HG03460 (cell line): ENCODE results near the gene GNPTAB.

Experiments
- ATAC-seq: cut with Tn5 transposase; IDR thresholded peaks from one replicate; pipeline ENCODE4 v1.9.1; 2021; ENCODE audit not compliant: unreplicated experiment

GNPTAB gene

DNA sequence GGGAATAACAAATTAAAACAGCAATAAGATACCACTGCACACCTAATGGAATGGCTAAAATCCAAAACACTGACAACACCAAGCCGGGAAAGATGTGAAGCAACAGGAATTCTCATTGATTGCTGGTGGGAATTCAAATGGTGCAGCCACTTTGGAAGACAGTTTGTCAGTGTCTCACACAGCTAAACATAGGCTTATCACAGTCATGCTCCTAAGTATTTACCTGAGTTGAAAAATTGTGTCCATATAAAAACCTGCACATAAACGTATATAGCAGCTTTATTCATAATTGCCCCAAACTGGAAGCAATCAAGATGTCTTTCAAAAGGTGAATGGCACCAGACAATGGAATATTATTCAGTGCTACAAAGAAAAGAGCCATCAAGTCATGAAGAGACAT is 21.6 kb downstream of the GNPTAB start:
- no peak for ATAC-seq

DNA sequence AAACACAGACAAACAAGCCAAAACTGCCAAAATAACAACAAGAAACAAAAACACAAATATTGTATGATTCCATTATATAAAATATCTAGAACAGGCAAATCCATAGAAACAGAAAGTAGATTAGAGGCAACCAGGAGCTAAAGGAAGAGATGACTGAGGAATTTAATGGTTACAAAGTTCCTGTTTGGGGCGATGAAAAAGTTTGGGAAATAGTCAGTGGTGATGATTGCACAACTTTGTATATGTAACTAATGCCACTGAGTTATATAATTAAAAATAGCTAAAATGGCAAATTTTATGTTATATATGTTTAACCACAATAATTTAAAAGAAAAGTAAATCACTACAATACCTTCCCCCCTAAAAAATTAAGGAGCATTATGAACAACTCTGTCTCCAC is 24.5 kb downstream of the GNPTAB start:
- ATAC-seq: no peak

DNA sequence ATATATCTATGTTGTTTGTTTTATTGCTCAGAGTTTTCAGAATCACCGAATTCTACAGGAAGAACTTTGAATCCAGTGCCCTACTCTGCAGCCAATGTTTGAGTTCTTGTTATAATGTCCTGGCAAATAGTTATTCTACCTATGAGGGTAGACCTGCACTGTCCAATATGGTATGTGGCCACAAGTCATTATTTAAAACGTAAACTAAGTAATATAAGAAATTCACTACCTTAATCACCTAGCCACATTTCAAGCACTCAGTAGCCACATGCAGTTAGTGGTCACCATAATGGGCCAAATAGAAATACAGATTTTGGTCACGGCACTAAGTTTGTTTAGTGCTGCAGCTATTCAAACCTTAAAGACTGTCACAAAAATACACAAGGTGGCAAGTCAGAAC is 26.4 kb downstream of the GNPTAB start:
- no peak for ATAC-seq

DNA sequence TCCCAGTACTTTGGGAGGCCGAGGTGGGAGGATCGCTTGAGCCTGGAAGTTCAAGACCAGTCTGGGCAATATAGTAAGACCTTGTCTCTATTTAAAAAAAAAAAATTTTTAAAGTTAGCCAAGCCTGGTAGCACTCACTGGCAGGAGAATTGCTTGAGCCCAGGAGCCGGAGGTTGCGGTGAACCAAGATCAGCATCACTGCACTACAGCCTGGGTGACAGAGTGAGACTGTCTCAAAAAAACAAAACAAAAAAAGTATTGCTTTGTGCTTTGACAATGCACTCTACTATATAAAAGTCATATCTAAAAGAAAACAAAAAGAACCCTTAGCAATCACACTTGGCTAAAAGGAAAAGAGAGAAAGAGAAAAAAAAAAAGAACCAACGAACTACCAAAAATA is 26.8 kb downstream of the GNPTAB start:
- no peak for ATAC-seq

DNA sequence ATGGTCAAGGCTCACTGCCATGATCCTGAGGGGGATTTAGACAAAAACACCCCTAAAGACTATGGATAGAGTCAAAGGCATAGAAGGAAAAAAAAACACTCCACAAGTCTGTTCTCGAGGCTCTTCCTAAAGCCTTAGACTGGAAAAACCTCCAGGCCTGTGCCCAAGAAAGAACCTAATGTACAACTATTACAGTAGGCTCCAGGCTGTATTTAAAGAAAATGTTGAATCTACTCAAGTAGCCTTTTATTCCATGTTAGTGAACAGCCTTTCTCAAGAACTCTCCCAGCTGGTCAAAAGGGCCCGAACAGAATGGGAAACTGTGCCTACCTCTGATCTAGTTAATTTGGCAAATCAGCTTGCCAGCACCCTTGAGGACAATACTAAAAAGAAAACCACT is 28.3 kb downstream of the GNPTAB start:
- no peak for ATAC-seq

DNA sequence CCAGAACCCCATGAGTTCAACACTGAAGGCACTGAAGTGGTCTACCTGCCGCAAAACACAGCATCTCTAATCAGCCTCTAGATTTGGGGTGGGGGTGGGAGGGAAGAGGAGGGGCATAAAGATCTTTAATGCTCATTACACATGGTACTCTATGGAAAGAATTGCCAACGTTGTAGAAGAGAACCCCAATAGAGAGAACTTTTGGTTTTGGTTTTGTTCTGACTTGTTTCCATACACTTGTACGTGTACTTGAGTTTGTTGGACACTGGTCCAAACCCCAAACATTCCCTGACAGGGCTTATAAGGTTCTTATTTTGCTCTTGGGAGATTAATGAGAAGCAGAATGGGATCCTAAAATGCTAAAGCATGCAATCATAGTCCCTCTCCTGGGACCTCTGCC is 31.0 kb downstream of the GNPTAB start:
- no peak for ATAC-seq

DNA sequence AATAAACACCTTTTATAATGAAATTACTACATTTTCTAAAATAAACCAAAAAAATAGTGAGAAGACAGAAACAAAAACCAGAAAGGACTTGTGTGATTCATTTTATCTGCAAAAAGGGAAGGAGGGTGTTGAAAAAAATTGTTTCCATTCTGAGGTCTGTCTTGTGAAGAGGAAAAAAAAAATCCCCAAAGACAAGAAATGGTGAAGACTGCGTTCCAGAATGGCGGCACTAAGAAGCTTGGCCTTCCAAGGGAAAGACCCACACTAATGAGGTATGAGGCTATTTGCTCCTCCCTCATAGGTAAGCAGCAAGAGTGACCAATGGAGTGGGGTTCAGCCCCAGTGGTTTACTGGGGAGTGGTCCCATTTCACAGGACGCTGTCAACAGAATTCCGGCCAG is 35.0 kb downstream of the GNPTAB start:
- no peak for ATAC-seq

DNA sequence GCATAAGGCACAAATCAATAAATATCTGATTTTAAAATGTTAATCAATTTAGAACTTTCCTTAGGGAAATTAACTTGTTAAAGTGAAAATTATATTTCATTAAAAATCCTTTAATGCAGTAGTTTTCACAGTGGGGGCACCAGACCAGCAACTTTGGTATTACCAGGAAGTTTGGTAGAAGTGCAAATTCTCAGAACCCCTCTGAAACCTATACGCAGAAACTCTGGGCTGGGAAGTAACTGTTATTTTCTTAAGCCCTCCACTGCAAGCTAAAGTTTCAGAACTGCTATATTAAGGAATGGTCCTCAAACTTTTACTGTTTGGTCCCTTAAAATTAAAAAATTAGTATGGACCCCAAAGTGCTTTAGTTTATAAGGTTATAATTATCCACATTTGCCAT is 35.7 kb downstream of the GNPTAB start:
- no peak for ATAC-seq

DNA sequence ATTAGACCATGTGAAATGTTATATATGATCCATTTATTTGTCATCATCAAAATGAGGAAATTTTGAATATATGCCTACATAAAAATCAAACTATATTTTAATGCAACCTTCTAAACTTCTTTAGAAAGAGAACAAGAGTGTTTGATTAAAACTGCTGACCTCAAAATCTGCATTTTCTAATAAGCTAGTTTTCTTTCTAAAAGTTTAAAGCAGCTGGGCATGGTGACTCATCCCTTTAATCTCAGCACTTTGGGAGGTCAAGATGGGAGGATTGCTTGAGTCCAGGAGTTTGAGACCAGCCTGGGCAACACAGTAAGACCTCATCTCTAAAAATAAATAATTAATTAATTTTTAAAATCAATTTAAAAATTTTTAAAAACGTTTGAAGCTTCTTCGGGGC is 36.2 kb downstream of the GNPTAB start:
- ATAC-seq: no peak

DNA sequence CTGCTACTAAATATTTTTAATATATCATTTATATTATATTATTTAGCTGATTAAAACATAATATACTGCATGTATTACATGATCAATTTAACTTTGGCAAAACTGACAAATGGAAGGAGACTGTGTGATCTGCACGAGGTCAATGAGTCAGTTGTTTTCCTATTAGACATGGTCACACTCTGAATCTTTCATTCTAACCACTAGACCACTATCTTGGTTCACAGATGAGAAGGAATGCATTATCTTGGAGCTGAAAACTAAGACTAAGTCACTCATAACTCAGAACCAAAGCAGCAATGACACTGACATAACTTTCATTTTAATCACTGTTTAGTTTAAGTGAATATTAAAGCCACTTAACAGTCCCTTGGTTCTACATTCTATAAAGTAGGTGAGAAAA is 37.4 kb downstream of the GNPTAB start:
- peak; percentile 66 for ATAC-seq

DNA sequence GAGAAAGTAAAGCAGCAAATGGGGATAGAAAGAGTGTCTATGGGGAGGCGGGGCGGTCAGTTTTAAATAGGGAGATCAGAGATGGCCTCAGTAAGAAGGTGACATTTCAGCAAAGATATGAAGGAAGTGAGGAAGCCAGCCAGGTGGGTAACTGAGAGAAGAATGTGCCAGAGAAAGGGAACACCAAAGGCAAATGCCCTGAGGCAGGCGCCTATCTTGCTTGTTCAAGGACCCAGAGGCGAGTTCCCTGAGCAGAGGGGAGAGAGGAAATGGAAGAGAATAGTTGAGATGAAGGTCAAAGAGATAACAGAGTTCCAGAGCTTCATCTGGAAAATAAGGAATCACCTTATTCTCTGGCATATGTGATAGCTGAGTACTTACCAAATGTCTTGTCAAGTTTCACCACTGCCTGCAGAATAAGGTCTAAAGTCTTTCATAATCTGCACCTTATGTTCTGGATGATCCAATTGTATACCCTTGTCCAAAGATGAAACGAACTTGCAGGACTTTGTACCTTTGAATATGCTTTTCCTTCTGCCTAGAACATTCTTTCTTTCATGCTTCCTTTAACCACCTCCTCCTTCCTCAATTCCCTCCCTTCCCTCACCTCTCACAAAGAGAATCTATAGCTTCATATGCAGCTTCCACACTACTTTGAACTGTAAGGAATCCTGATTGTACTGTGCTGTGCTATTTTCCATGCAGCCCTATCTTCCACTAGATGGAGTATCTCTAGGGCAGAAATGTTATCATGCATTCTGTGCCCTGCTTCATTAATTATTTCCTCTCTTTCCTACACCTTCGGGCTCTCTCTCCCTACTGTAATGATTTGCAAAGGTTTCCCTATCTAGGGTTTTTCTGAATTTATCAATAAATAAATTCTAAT is 38.5 kb downstream of the GNPTAB start:
- no peak for ATAC-seq

DNA sequence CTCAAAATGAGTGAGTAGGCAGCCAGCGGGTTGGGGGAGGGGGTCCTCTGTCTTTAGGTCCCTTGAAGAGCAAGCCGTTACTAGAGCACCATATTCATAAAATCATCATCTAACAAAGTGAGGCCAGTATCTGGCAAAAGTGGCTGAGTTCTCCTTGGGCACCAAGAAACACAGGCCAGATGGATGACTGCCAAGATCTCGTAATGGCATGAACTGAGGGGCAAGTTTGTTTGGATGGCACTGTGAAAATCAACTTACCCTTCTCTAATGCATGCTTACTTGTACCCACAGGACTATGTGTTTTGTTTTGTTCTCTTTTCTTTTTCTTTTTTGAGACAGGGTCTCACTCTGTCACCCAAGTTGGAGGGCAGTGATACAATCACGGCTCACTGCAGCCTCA is 41.6 kb downstream of the GNPTAB start:
- no peak for ATAC-seq

DNA sequence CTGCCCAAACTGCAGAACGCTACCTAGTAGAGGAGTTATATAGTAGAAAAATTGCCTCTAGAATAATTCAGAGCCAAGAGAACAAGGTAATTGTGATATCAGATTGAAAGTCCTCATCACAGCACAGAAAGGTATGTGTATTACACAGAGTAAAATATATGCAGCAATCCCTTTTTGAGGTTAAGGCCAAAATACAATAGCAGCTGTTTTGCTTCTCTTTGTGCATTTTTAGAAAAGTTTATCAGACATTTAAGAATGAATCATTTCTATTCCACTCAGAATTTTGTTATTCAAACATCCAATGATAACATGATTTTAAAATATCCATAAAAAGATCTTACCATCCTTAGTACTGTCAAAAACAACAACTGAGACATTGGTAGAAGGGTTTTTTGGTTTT is 45.1 kb downstream of the GNPTAB start:
- no peak for ATAC-seq

DNA sequence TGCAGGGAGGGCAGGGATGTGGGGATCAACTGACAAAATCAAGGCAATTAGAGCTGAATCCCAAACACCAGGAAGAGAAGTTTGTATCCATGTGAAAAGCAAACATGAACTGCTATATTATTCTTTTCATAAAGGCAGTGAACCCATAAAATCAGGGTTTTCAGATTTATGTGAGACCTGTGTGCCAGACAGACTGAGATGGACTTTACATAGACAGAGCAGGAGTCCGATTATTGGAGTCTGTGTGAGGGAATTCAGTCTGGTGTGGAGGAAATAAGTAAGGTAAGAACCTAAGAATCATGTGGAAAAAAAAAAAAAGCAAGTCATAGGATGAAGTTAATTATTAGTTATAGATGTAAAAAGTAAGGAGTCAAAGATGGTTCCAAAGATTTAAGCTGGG is 46.4 kb downstream of the GNPTAB start:
- no peak for ATAC-seq

DNA sequence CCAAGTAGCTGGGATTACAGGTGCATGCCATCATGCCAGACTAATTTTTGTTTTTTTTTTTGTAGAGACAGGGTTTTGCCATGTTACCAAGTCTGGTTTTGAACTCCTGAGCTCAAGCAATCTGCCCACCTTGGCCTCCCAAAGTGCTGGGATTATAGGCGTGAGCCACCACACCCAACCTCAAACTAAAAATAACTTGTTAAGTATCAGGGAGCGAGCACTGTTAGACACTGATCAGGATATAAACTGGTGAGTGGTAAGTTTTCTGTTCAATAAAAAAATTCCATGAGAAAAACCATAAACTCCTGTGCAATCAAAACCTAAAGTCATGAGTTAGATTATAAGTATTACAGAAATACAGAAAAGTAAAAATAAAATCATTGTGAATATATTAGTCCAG is 46.9 kb downstream of the GNPTAB start:
- no peak for ATAC-seq

DNA sequence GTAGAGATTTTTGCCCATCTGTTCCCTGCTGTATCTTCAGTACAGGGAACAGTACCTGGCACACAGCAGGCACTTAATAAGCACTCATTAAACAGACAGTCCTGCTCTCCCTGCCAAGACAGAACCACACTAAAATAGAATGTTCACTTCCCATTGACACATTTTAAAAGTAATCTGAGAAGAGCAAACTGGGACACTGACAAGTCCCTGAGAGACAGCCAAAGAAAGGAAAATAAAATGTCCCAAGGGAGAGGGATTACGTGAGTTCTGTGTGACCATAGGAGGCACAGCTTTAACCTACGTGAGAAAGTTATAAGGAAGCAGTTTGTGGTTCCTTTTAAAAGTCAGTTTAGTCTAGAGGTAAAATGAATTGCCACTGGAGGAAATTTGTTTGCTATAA is 47.6 kb downstream of the GNPTAB start:
- ATAC-seq: no peak

DNA sequence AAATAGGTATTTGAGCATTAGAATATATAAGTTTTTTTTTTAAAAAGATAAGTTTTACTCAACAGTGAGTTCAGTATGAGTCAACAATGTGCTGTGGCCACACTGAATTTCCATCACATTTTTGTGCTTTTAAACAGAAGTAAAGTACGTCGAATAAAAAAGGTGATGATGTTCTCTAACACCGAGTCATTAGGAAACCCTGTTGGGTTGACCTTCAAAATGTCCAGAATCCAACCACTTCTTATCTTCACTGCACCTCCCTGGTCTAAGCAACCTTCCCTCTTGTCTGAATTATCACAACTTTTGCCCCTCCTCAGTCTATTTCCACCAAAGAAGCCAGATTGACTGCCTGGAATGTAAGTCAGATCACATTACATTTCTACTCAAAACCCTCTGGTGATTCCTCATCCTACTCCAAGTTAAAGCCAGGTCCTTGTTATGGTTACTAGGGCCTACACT is 48.5 kb downstream of the GNPTAB start:
- ATAC-seq: no peak

DNA sequence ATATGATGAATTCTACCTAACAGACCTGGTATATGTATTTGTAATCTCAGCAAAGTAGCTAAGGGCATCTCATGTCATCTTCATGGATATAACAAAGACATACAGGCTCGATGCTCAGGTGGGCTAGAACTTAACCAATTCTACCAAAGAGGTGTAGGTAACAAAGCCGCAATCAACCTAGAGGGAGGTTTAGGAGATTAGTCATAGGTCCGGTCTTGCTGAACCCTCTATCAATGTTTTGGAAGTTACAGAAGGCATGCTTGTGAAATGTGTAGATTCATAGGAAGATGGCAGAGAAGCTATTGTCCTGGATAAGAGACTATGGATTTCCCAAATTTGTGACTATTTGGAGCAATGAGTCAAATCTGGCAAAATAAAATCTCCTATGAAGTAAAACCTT is 48.9 kb downstream of the GNPTAB start:
- no peak for ATAC-seq

DNA sequence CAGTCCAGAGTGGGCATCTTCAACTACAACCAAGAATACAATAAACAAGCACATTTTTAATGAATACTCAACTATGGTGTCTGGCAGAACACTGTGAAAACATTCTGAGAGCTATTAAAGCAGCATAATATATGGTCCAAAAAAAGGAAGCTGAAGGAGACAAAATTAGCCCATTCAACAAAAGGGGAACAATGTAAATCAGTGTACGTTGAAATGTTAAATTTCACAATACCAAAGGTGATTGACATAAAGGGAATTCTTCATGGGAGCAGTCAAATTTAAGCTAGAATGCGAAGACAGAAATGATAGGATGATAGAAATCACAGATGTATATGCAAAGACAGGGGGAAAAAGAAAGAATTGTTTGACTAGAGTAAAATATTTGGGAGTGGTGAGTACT is 50.2 kb downstream of the GNPTAB start:
- ATAC-seq: no peak

DNA sequence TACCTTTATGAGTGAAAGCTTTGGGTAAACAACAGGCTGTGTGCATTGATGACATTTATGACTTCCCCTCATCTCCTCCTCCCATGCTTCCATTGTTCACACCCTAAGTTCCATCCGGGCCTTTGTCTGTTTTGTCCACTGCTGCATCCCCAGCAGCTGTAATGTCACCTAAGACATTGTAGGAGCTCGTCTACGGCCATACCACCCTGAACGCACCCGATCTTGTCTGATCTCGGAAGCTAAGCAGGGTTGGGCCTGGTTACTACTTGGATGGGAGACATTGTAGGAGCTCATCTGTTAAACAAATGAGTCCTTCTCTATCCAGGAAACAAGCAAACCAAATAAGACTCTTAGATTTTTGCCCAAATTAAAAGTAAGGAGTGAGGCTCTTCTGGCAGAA is 51.1 kb downstream of the GNPTAB start:
- no peak for ATAC-seq

DNA sequence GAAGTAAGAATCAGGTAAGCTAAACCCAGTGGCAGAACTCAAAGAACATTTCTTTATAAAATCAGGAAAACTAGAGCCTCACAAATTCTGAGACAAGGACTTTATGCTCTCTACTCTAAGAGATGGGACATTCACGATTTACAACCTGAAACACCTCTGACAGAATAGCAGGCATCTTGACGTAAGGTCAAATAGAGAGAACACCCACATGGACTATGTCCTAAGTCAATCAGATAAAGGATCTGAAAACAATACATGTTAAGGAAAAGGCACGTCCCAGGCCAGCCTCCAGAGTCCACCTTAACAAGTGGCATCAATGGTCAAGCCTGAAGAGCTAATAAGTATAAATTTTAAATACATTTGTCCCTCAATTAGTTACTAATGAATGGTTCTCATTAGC is 51.6 kb downstream of the GNPTAB start:
- no peak for ATAC-seq

DNA sequence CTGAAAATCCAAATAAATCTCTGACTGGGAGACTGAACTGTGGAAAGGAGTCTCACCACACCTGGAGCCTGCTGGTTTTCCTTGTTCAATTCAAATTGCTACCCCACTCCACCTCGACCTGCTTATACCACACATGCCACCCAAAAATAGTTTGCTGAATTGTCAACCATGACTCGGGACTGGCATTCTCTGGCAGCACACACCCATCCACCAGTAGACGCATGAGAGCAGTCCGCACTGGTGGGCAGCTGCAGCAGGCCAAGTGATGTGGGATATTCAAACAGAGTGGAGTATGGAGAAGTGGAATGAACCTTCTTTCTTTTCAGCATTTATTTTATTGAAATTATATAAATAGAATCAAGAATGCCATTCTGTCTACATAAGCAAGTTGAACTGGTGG is 52.8 kb downstream of the GNPTAB start:
- ATAC-seq: no peak

DNA sequence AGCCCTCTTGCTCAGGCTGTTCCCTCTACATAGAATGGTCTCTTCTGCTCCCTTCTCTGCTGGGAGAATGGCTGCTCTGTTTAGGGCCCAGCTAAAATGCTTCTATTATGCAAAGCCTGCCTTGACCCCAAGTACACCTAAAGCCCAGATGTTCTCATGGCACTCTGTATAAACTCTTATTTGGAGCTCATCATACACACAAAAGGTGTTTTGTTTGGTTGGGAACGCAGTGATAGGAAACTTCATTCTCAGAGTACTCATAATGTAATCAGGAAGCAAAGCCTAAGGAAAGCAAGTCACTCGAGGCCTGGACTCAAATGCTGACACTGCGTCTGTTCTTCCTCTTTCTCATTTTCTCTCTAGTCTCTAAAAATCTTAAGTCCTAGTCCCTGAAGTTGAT is 53.3 kb downstream of the GNPTAB start:
- ATAC-seq: no peak
